GM12801 (cell line): ENCODE data around the gene NACC2.

Experiments
- CTCF ChIP-seq: IDR thresholded peaks from one replicate; pipeline ENCODE4 v1.5.1; 2011; ENCODE audit warnings: control low read depth; ENCODE audit not compliant: insufficient read length; ENCODE audit errors: extremely low read depth

Gene NACC2

GRCh38 chr9:136082496-136083361 lies 12.4 kb downstream of the NACC2 start:
- TF ChIP-seq CTCF: no peak

DNA sequence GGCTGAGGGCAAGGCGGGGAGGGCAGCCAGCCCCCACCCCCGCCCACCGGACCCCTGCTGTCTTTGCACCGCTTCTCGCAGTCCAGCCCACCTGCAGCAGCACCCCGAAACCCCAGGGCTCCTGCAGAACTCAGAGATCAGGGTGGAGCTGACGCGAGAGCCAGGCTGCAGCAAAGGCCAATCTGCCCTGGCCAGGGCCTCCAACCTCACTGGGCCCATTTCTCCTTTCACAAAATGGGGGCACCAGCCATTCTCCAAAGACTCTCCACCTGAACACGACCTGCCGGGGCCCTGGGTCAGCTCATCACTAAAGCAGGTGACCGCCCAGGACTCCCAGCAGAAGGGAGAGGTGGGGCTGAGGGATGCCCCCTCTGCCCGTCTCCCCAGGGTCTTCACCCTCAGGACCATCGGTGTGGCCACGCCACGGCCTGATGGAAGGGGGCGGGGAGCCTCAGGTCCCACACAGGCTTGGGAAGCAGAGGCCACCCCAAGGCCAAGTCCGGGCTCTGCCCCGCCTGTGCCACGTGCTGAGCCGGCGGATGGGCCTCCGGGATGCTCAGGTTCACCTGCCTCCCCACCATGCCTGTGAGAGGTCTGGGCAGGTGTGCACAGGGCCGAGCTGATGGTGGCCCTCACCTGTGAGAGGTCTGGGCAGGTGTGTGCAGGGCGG lies 13.1 kb downstream of the NACC2 start:
- no peak for TF ChIP-seq CTCF

GRCh38 chr9:136081113-136081825 lies 13.8 kb downstream of the NACC2 start:
- TF ChIP-seq CTCF: no peak

- no peak for TF ChIP-seq CTCF
Observed at GRCh38 chr9:136080716-136081112, 14.4 kb downstream of the NACC2 start.

DNA sequence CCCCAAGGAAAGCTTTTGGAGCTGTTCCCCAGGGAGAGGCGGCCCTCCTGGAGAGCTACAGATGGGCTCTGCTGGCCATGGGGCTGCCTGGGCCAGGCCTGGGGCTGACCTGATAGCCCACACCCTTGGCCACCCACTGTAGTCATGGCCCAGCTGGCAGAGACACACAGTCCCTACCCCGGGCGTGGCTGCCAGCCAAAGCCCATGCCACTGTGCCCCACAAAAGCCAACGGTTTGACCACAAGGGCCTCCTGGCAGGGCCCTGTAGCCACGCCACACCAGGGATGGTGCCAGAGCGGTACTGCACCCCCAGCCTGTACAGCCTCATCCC lies 15.2 kb downstream of the NACC2 start:
- no peak for TF ChIP-seq CTCF

GRCh38 chr9:136079211-136079915 lies 15.7 kb downstream of the NACC2 start:
- no peak for TF ChIP-seq CTCF
